Epithelial cell of esophagus (primary cell): ENCODE data around the gene ARHGAP28.

ENCODE experiments used
- DNase-seq: peaks from one replicate; pipeline ENCODE4 v3.0.0; 2010; ENCODE audit warnings: low read depth
- H3K4me3 ChIP-seq: 2 replicates; pipeline ENCODE4 v1.5.1; 2011; ENCODE audit warnings: mild to moderate bottlenecking, low read length, control low read depth
- CTCF ChIP-seq: IDR thresholded peaks from 2 replicates; pipeline ENCODE4 v1.5.1; 2011; ENCODE audit warnings: low read depth, mild to moderate bottlenecking, low read length, control low read depth, inconsistent platforms; ENCODE audit not compliant: insufficient read depth; ENCODE audit errors: missing control alignments

Gene ARHGAP28

GRCh38 chr18:6949800-6950586 is 220.5 kb downstream of the ARHGAP28 start:
- DNase-seq: no peak
- no peak for TF ChIP-seq CTCF
- H3K4me3 ChIP-seq: no peak overlapping the region

GRCh38 chr18:6950641-6951040 is 221.1 kb downstream of the ARHGAP28 start:
- no peak overlapping the region for H3K4me3 ChIP-seq
- no peak for TF ChIP-seq CTCF
- DNase-seq: no peak

GRCh38 chr18:6951336-6952090 is 222.0 kb downstream of the ARHGAP28 start:
- no peak for DNase-seq
- TF ChIP-seq CTCF: no peak
- H3K4me3 ChIP-seq: no peak overlapping the region

GRCh38 chr18:6954501-6954900 is 225.0 kb downstream of the ARHGAP28 start:
- no peak for TF ChIP-seq CTCF
- no peak overlapping the region for H3K4me3 ChIP-seq
- no peak for DNase-seq

DNA sequence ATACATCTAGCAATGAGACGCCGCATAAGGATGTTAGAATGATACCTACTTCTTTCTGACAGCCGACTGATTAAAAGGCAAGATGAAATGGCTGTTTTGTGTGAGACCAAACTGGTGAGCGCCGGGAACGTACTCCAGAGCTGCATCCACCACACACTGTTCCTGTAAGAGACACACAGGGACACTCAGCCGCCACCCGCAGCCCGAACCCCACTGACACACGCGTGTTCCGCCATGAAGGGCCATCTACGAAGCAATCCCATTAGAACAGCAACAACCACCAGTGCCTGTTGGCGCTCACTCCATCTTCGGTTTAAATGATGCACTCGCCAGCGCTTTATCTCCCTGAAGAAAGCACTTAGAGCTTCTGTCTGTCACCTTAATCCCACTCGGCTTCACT is 225.8 kb downstream of the ARHGAP28 start:
- no peak for DNase-seq
- no peak overlapping the region for H3K4me3 ChIP-seq
- TF ChIP-seq CTCF: no peak

GRCh38 chr18:6956495-6956894 is 227.0 kb downstream of the ARHGAP28 start:
- no peak for TF ChIP-seq CTCF
- H3K4me3 ChIP-seq: no peak overlapping the region
- no peak for DNase-seq
